GM19023 (cell line): Measurements from ENCODE around the gene C1QL2.

Experiments
- ATAC-seq: cut with Tn5 transposase; IDR thresholded peaks from one replicate; pipeline ENCODE4 v1.9.1; 2021; ENCODE audit warnings: mild to moderate bottlenecking, moderate library complexity; ENCODE audit not compliant: unreplicated experiment

Gene C1QL2

DNA sequence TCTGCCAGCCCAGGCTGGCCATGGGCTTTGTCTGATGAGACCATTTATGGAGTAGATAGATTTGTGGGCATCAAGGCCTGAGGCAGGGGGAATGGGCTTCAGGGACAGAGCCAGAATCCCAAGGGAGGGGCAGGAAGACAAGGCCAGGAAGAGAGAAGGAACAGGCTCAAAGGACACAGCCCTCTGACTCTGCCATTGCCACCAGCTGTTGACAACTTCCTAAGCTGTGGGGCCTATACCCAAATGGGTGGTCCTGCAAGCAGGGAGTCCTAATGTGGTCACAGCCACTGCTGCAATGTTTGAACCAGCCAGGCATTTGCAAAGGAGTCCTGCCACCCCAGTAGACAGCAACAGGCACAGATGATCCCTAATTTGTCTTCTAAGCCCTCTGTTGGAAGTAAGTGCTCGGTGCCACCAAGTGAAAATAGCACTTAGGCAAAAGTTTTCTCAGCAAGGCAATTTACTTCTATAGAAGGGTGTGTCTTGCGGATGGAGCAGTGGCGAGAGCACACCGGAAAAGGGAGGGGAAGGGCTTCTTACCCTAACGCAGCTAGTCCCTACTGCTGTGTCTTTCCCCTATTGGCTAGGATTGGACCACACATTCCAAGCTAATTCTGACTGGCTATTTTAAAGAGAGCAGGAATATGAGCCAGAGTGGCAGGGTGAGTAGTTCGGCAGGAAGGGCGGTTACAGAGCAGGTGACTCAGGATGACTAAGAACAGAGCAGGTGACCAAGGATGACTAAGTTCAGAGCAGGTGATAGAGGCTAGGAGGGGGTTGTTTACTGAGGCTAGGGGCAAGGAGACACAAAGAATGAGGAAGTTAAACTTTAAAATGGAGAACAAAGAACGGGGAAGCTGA lies 47.2 kb downstream of the C1QL2 start:
- ATAC-seq: no peak

GRCh38 chr2:119109866-119110265 lies 48.7 kb downstream of the C1QL2 start:
- ATAC-seq: no peak

DNA sequence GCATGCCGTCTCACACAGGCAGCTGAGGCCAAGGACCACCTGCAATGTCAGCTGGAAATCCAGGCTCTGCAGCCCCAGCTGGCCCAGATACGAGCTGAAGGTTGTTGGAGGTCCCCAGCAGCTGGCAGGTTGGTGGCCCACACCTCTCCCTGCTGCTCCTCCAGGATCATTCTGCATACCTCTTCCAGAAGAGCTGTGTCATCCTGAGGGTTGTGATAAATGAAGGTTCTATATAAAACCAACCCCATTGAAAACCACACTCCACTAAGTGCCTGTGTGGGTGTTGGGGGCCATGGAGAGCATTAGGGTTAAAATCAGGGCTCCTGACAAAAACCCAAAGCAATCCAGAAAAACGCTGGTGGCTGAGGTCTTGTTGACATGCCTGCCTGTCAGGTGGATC lies 50.4 kb downstream of the C1QL2 start:
- ATAC-seq: no peak

- ATAC-seq: no peak
Observed at GRCh38 chr2:119106301-119106897, 52.2 kb downstream of the C1QL2 start.
